Thymus (tissue), 11 donors: ENCODE measurements around the gene FBXO24. TPM values are rescaled to one million over a fixed set of nuclear protein-coding genes. Genes with fewer than 3 reads are reported as not detected.
"Not testable (repeated sequence)": the region's sequence is repeated elsewhere in the genome, so short reads cannot be mapped to it uniquely, and the experiment has no call there.

Source experiments
- DNase-seq, 9 donors: peaks; one replicate each; pipeline ENCODE4 v3.0.0-alpha.2; 2013; ENCODE audit warnings: low spot score in 9 of 9, low read depth in 6 of 9, missing footprints in 1 of 9
- H3K27ac ChIP-seq, 2 donors: one replicate each; pipeline ENCODE4 v1.5.1; 2013; ENCODE audit warnings: control low read depth in 1 of 2, low read depth in 1 of 2, low read length in 1 of 2, mild to moderate bottlenecking in 1 of 2, moderate library complexity in 1 of 2
- H3K27me3 ChIP-seq, 2 donors: one replicate each; pipeline ENCODE4 v1.5.1; 2013; ENCODE audit warnings: low read length in 1 of 2; ENCODE audit not compliant: control insufficient read depth in 2 of 2, insufficient read depth in 1 of 2
- H3K36me3 ChIP-seq, 2 donors: one replicate each; pipeline ENCODE4 v1.5.1; 2013; ENCODE audit warnings: low read length in 1 of 2, mild to moderate bottlenecking in 1 of 2, moderate library complexity in 1 of 2; ENCODE audit not compliant: control insufficient read depth in 2 of 2, insufficient read depth in 2 of 2
- H3K4me1 ChIP-seq, 2 donors: one replicate each; pipeline ENCODE4 v1.5.1; 2013; ENCODE audit warnings: low read length in 2 of 2; ENCODE audit not compliant: control insufficient read depth in 2 of 2, insufficient read depth in 2 of 2
- H3K4me3 ChIP-seq, 2 donors: one replicate each; pipeline ENCODE4 v1.5.1; 2013; ENCODE audit warnings: low read length in 2 of 2, control low read depth in 1 of 2, mild to moderate bottlenecking in 1 of 2
- H3K9me3 ChIP-seq, 2 donors: one replicate each; pipeline ENCODE4 v1.5.1; 2013; ENCODE audit warnings: low read length in 1 of 2, mild to moderate bottlenecking in 1 of 2; ENCODE audit not compliant: control insufficient read depth in 2 of 2, insufficient read depth in 1 of 2
- WGBS: extraction: QIAGEN DNeasy Blood & Tissue Kit; methylation state at CpG from one replicate; pipeline ENCODE4 v1.1.7; 2013; 5-methylcytosine and 5-hydroxymethylcytosine counted together
- polyA plus RNA-seq: library from polyadenylated mRNA; stranded (reverse); fragments of 200-250 nt; gene quantifications from one replicate; pipeline ENCODE4 v1.2.3, GENCODE V29; 2013
- total RNA-seq: library from RNA; stranded (reverse); fragments of 120-200 nt; gene quantifications from one replicate; pipeline ENCODE4 v1.2.4, GENCODE V29; 2013
- donor health status: healthy.

Gene FBXO24
- total and polyA plus RNA-seq, 2 donors = 0.19 to 1.3 TPM

GRCh38 chr7:100564405-100564804 lies 21.7 kb upstream of the FBXO24 start:
- H3K4me3 ChIP-seq, DNase-seq, H3K9me3 ChIP-seq, H3K27me3 ChIP-seq, H3K27ac ChIP-seq: not testable (repeated sequence)
- H3K36me3 ChIP-seq = peaks cover 7 to 15% of the 10 kb centered on the region in 2 donors
- peaks cover under 1 to 30% of the 10 kb centered on the region in 2 donors for H3K4me1 ChIP-seq
- WGBS = 89% methylated on average over 6 of the region's 6 CpGs

GRCh38 chr7:100565133-100565571 lies 21.0 kb upstream of the FBXO24 start:
- H3K4me3 ChIP-seq = no peak overlapping the region
- peaks cover 7 to 15% of the 10 kb centered on the region in 2 donors for H3K36me3 ChIP-seq
- DNase-seq = no peak
- no peak overlapping the region for H3K27ac ChIP-seq
- peaks cover 0 to 10% of the 10 kb centered on the region in 2 donors for H3K9me3 ChIP-seq
- peaks cover 6 to 31% of the 10 kb centered on the region in 2 donors for H3K4me1 ChIP-seq
- peaks cover 0 to 14% of the 10 kb centered on the region in 2 donors for H3K27me3 ChIP-seq
- 97% methylated on average over 11 of the region's 11 CpGs for WGBS

GRCh38 chr7:100566018-100566531 lies 20.1 kb upstream of the FBXO24 start:
- Histone ChIP-seq H3K36me3 (peaks cover 7 to 15% of the 10 kb centered on the region in 2 donors), H3K9me3 (peaks cover 0 to 10% of the 10 kb centered on the region in 2 donors), H3K4me1 (peaks cover 10 to 40% of the 10 kb centered on the region in 2 donors), H3K4me3 (no peak overlapping the region), H3K27ac (no peak overlapping the region), H3K27me3 (peaks cover 0 to 19% of the 10 kb centered on the region in 2 donors)
- 97% methylated on average over 6 of the region's 6 CpGs for WGBS
- no peak for DNase-seq

GRCh38 chr7:100567031-100567730 lies 18.9 kb upstream of the FBXO24 start:
- no peak overlapping the region for H3K27ac ChIP-seq
- WGBS = 91% methylated on average over 12 of the region's 12 CpGs
- peaks cover 10 to 11% of the 10 kb centered on the region in 2 donors for H3K36me3 ChIP-seq
- H3K4me3 ChIP-seq = no peak overlapping the region
- no peak for DNase-seq
- peaks cover 0 to 10% of the 10 kb centered on the region in 2 donors for H3K9me3 ChIP-seq
- H3K27me3 ChIP-seq = peaks cover 0 to 21% of the 10 kb centered on the region in 2 donors
- H3K4me1 ChIP-seq = peaks cover 10 to 51% of the 10 kb centered on the region in 2 donors

- Histone ChIP-seq H3K27ac (no peak overlapping the region), H3K4me1 (peaks cover 10 to 55% of the 10 kb centered on the region in 2 donors), H3K36me3 (peaks cover 10 to 11% of the 10 kb centered on the region in 2 donors), H3K4me3 (no peak overlapping the region), H3K9me3 (peaks cover 0 to 10% of the 10 kb centered on the region in 2 donors), H3K27me3 (peaks cover 0 to 21% of the 10 kb centered on the region in 2 donors)
- no peak for DNase-seq
- 55% methylated on average over 3 of the region's 3 CpGs for WGBS
Observed at GRCh38 chr7:100567751-100568175, 18.4 kb upstream of the FBXO24 start.

- peaks cover 13 to 16% of the 10 kb centered on the region in 2 donors for H3K36me3 ChIP-seq
- H3K27ac ChIP-seq = no peak overlapping the region
- 91% methylated on average over 11 of the region's 11 CpGs for WGBS
- H3K4me1 ChIP-seq = peaks cover 10 to 55% of the 10 kb centered on the region in 2 donors
- peaks cover 0 to 10% of the 10 kb centered on the region in 2 donors for H3K9me3 ChIP-seq
- no peak overlapping the region for H3K4me3 ChIP-seq
- H3K27me3 ChIP-seq = peaks cover 0 to 21% of the 10 kb centered on the region in 2 donors
- no peak for DNase-seq
Observed at GRCh38 chr7:100568176-100568895, 17.8 kb upstream of the FBXO24 start.

- peaks cover 10 to 52% of the 10 kb centered on the region in 2 donors for H3K4me1 ChIP-seq
- peak overlapping the region; percentile 22 to 23 for H3K4me3 ChIP-seq
- peaks cover 0 to 10% of the 10 kb centered on the region in 2 donors for H3K9me3 ChIP-seq
- 26% methylated on average over 36 of the region's 36 CpGs for WGBS
- H3K27me3 ChIP-seq = peaks cover 0 to 21% of the 10 kb centered on the region in 2 donors
- peaks cover 18 to 25% of the 10 kb centered on the region in 2 donors for H3K36me3 ChIP-seq
- peak in 2 of 9 donors; percentile 45 to 65 for DNase-seq
- no peak overlapping the region for H3K27ac ChIP-seq
Observed at GRCh38 chr7:100568896-100569844, 17.0 kb upstream of the FBXO24 start.
